Esophagus muscularis mucosa (tissue), 2 donors: ENCODE data around the gene SORBS1.

Source experiments
- EP300 ChIP-seq: sonication (generic); formaldehyde crosslinking; IDR thresholded peaks from one replicate; pipeline ENCODE4 v1.6.1; 2017; ENCODE audit warnings: antibody characterized with exemption
- POLR2A ChIP-seq: fragments of 450-650 bp; IDR thresholded peaks from one replicate; pipeline ENCODE4 v1.6.1; 2017; ENCODE audit warnings: antibody characterized with exemption, moderate library complexity, mild to moderate bottlenecking, low read depth

DNA sequence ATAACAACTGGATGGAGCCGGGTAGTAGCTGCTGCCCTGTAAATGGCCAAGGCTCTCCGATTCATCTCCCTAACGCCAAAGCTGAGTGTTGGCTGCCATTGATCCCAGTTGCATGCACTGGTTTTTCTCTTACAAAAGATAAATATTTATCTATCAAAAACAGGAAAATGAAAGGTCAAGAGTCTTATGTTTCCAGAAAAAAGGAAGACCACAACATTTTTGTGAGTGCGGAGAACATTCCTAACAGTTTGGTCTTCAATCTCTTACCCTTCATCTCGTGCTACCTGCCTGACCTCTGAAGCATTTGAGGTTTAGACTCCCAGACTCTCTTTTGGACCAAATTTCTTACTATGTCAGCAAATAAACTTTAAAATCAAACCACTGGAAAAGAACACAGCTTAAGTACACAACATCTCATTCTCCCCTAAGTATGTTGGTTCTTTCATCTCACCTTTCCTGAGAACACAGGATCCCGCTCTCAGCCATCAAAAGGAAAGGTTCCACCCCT, 61.6 kb downstream of the SORBS1 start:
- TF ChIP-seq POLR2A (no peak), EP300 (no peak)
